Transverse colon (tissue), 4 donors: Measurements from ENCODE around the gene LAMTOR3.

Experiments used
- CTCF ChIP-seq, 5 experiments: fragments of 200-600 bp in 3 of 5; fragments of 450-650 bp in 2 of 5; sonication (generic) in 3 of 5; IDR thresholded peaks; 1 replicate in 2 of 5; 2 replicates in 3 of 5; pipeline ENCODE4 v1.5.1; 2016 to 2017; ENCODE audit warnings: antibody characterized with exemption in 5 of 5, inconsistent platforms in 3 of 5, mild to moderate bottlenecking in 2 of 5, moderate library complexity in 1 of 5
- POLR2A ChIP-seq: fragments of 450-650 bp; IDR thresholded peaks from one replicate; pipeline ENCODE4 v1.6.1; 2016; ENCODE audit warnings: antibody characterized with exemption, mild to moderate bottlenecking, moderate library complexity
- POLR2AphosphoS5 ChIP-seq, 3 donors: sonication (generic); formaldehyde crosslinking; IDR thresholded peaks; one replicate each; pipeline ENCODE4 v1.6.1; 2016; ENCODE audit warnings: antibody characterized with exemption in 3 of 3

- no peak for TF ChIP-seq POLR2A
- no peak for TF ChIP-seq POLR2AphosphoS5 (IDR thresholded peaks at IDR 0.05)
- no peak for TF ChIP-seq CTCF (IDR thresholded peaks at IDR 0.05)
Measured at GRCh38 chr4:99885687-99886086, 8.5 kb downstream of the LAMTOR3 start.
